ENCODE data around the gene MINDY3. TPM values are rescaled to one million over a fixed set of nuclear protein-coding genes. Genes with fewer than 3 reads are reported as not detected.
"Not testable (repeated sequence)": the region's sequence is repeated elsewhere in the genome, so short reads cannot be mapped to it uniquely, and the experiment has no call there.

The MINDY3 gene
- total and polyA plus RNA-seq, 4 donors, result 44.7 to 89.9 (median 58.2) TPM

DNA sequence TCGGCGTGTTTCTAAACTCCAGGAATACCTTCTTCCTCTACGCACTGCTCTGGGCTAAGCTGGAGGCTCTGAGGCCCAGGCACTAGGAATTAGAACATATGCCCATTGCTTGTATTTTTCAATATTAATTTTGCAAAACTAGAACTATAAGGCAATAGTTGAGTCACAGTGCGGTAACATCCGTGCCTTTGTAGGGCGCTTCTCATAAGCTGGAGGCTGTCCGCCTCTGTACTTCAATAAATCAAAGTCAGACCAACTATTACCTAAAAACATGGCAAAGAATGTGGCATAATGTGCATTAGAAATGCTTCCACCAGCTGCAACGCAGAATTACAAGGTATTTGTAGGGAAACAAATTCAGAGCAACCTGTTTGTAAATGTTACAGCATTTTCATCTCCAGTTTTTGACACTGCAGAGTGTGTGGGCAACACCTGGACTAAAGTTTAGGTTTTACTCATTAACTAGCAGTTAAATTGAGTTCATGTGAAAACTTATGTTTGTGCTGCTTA lies 440 bp upstream of the MINDY3 start:
- H3K4me1 ChIP-seq (ENCODE audit: control insufficient read depth, insufficient read depth, low read length), result peaks cover 4% of the 10 kb centered on the region
- peaks cover 11% of the 10 kb centered on the region for H3K27me3 ChIP-seq (ENCODE audit: control insufficient read depth, insufficient read depth, low read length)
- WGBS (ENCODE audit: insufficient coverage), result no CpG with 5 or more reads among the region's 8 CpGs
- H3K9me3 ChIP-seq (ENCODE audit: control insufficient read depth, insufficient read depth, low read length), result no peaks in the 10 kb centered on the region
- no peak for DNase-seq (ENCODE audit: low read depth in 4 of 6, low spot score in 6 of 6)
- peak overlapping the region; percentile 94 for H3K4me3 ChIP-seq (ENCODE audit: low read depth, low read length)
- H3K36me3 ChIP-seq (ENCODE audit: control insufficient read depth, insufficient read depth, low read length), result peaks cover 3% of the 10 kb centered on the region
- H3K27ac ChIP-seq (ENCODE audit: low read depth, low read length), result peak overlapping the region; percentile 83

GRCh38 chr10:15859509-15859905 lies 800 bp downstream of the MINDY3 start:
- H3K27ac ChIP-seq (ENCODE audit: low read depth, low read length), result no peak overlapping the region
- H3K9me3 ChIP-seq (ENCODE audit: control insufficient read depth, insufficient read depth, low read length), result no peaks in the 10 kb centered on the region
- H3K4me3 ChIP-seq (ENCODE audit: low read depth, low read length), result peak overlapping the region; percentile 94
- peaks cover 3% of the 10 kb centered on the region for H3K36me3 ChIP-seq (ENCODE audit: control insufficient read depth, insufficient read depth, low read length)
- DNase-seq (ENCODE audit: low read depth in 4 of 6, low spot score in 6 of 6), result no peak
- WGBS (ENCODE audit: insufficient coverage), result 0% methylated on average over 1 of the region's 10 CpGs
- H3K27me3 ChIP-seq (ENCODE audit: control insufficient read depth, insufficient read depth, low read length), result peaks cover 4% of the 10 kb centered on the region
- H3K4me1 ChIP-seq (ENCODE audit: control insufficient read depth, insufficient read depth, low read length), result peaks cover 4% of the 10 kb centered on the region

DNA sequence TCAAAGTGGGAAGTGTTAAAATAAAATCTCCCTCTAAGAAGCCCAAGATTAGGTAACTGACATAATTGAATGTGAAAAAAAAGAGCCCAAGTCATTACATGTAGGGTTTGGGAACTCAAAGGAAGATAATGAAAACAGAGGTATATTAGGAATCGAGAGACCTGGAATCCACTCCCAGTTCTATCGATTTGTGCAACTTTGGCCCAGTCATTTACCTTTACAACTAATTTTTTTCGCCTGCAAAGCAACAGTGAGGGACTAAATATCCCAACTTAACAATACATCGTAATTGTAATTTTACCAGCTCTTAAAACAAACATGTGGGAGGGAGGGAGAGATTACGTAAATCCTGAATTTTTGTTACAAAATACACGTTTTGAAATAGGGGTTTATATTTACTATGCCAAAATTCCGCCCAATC lies 1.4 kb downstream of the MINDY3 start:
- Histone ChIP-seq H3K4me3 (ENCODE audit: low read depth, low read length) (peak overlapping the region; percentile 94), H3K9me3 (ENCODE audit: control insufficient read depth, insufficient read depth, low read length) (no peaks in the 10 kb centered on the region), H3K4me1 (ENCODE audit: control insufficient read depth, insufficient read depth, low read length) (peaks cover 4% of the 10 kb centered on the region), H3K27ac (ENCODE audit: low read depth, low read length) (no peak overlapping the region), H3K27me3 (ENCODE audit: control insufficient read depth, insufficient read depth, low read length) (peaks cover 3% of the 10 kb centered on the region), H3K36me3 (ENCODE audit: control insufficient read depth, insufficient read depth, low read length) (peaks cover 3% of the 10 kb centered on the region)
- DNase-seq (ENCODE audit: low read depth in 4 of 6, low spot score in 6 of 6), result no peak
- no CpG with 5 or more reads among the region's 7 CpGs for WGBS (ENCODE audit: insufficient coverage)

DNA sequence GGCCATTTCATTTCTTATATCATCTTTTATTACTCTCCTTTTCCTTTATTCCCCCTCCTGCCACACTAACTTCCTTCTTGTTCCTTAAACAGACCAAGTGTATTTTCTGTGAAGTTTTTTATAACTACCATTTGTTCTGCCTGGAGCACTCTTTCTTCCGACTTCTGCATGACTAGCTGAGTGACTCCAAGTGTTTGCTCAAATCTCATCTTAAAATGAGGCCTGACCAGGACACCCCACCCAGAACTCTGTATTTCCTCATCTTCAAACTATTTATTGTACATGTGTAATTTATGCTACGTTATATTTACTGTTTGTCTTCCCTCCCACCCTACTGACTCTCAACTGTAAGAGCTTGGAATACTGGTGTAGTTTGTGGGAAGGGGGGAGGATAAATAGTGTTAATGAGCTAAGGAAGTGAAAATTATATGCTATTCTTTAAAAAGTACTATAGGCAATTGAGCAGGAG lies 3.2 kb downstream of the MINDY3 start:
- WGBS (ENCODE audit: insufficient coverage), result no CpG with 5 or more reads among the region's 2 CpGs
- H3K4me3 ChIP-seq (ENCODE audit: low read depth, low read length), result no peak overlapping the region
- H3K9me3 ChIP-seq (ENCODE audit: control insufficient read depth, insufficient read depth, low read length), result no peaks in the 10 kb centered on the region
- DNase-seq (ENCODE audit: low read depth in 4 of 6, low spot score in 6 of 6), result no peak
- no peaks in the 10 kb centered on the region for H3K27me3 ChIP-seq (ENCODE audit: control insufficient read depth, insufficient read depth, low read length)
- H3K36me3 ChIP-seq (ENCODE audit: control insufficient read depth, insufficient read depth, low read length), result peaks cover 3% of the 10 kb centered on the region
- peaks cover 4% of the 10 kb centered on the region for H3K4me1 ChIP-seq (ENCODE audit: control insufficient read depth, insufficient read depth, low read length)
- H3K27ac ChIP-seq (ENCODE audit: low read depth, low read length), result no peak overlapping the region

DNA sequence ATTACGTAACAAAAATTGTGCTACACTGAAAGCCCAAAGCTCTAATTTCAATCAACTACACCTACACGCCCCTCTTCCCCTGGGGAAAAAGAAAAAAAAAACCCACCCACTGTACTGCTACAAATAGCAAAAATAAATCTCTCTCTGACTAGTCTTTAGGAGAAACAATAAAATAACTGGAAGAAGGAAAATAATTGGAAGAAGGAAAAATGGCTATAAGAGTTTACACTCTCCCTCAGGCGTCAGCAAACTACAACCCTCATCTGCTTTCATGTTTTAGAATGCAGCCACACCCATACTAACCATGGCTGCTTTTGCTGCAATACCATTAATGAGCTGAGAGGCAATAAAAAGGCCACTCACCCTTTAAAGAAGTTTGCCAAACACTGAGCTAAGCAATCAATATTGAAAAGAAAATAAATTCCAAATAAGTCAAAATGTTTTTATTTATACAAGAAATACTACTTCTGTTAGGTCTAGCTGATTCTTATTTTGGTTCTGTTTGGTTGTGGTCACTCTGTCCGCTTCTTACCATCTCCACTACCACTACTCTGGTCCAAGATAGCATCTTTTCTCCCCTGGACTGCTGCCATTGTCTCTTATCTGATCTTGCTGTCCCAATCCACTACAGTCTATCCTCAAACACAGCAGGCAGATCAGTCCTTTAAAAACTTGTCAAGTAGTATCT lies 3.8 kb downstream of the MINDY3 start:
- DNase-seq (ENCODE audit: low read depth in 4 of 6, low spot score in 6 of 6), result no peak
- peaks cover 4% of the 10 kb centered on the region for H3K4me1 ChIP-seq (ENCODE audit: control insufficient read depth, insufficient read depth, low read length)
- WGBS (ENCODE audit: insufficient coverage), result 40% methylated on average over 1 of the region's 4 CpGs

GRCh38 chr10:15853800-15854199 lies 6.5 kb downstream of the MINDY3 start:
- H3K4me3 ChIP-seq (ENCODE audit: low read depth, low read length), result no peak overlapping the region
- no peak overlapping the region for H3K27ac ChIP-seq (ENCODE audit: low read depth, low read length)
- H3K36me3 ChIP-seq (ENCODE audit: control insufficient read depth, insufficient read depth, low read length), result no peaks in the 10 kb centered on the region
- no peaks in the 10 kb centered on the region for H3K4me1 ChIP-seq (ENCODE audit: control insufficient read depth, insufficient read depth, low read length)
- no peak for DNase-seq (ENCODE audit: low read depth in 4 of 6, low spot score in 6 of 6)
- H3K27me3 ChIP-seq (ENCODE audit: control insufficient read depth, insufficient read depth, low read length), result no peaks in the 10 kb centered on the region
- no peaks in the 10 kb centered on the region for H3K9me3 ChIP-seq (ENCODE audit: control insufficient read depth, insufficient read depth, low read length)
- WGBS (ENCODE audit: insufficient coverage), result 78% methylated on average over 1 of the region's 4 CpGs

More for the DNA sequence above, 3.8 kb downstream of the MINDY3 start:
- H3K4me3 ChIP-seq (ENCODE audit: low read depth, low read length), result no peak overlapping the region
- peaks cover 3% of the 10 kb centered on the region for H3K36me3 ChIP-seq (ENCODE audit: control insufficient read depth, insufficient read depth, low read length)
- no peaks in the 10 kb centered on the region for H3K9me3 ChIP-seq (ENCODE audit: control insufficient read depth, insufficient read depth, low read length)
- H3K27ac ChIP-seq (ENCODE audit: low read depth, low read length), result no peak overlapping the region
- no peaks in the 10 kb centered on the region for H3K27me3 ChIP-seq (ENCODE audit: control insufficient read depth, insufficient read depth, low read length)

DNA sequence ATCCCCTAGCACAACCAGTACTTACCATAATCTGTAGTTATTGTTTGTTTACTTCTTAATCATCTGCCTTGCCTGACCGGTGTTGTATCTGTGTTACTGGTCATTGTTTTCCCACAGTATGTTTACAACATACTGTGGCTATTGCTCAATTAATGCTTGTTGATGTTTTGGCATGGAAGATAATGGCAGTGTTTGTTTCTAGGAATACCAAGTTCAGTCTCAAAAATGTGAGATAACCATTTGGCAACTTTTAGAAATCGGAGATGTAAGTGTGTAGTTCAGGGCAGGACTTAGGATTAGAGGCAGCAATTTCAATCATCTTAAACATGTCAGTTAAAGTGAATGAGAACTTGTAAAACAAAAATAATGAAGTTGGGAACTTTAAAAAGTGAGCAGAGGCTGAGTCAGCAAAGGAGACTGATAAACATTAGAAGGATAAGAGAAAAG lies 8.2 kb downstream of the MINDY3 start:
- Histone ChIP-seq H3K27me3 (ENCODE audit: control insufficient read depth, insufficient read depth, low read length) (no peaks in the 10 kb centered on the region), H3K36me3 (ENCODE audit: control insufficient read depth, insufficient read depth, low read length) (no peaks in the 10 kb centered on the region), H3K4me1 (ENCODE audit: control insufficient read depth, insufficient read depth, low read length) (no peaks in the 10 kb centered on the region), H3K9me3 (ENCODE audit: control insufficient read depth, insufficient read depth, low read length) (no peaks in the 10 kb centered on the region), H3K27ac (ENCODE audit: low read depth, low read length) (no peak overlapping the region), H3K4me3 (ENCODE audit: low read depth, low read length) (no peak overlapping the region)
- WGBS (ENCODE audit: insufficient coverage), result no CpG with 5 or more reads among the region's 2 CpGs
- DNase-seq (ENCODE audit: low read depth in 4 of 6, low spot score in 6 of 6), result no peak

DNA sequence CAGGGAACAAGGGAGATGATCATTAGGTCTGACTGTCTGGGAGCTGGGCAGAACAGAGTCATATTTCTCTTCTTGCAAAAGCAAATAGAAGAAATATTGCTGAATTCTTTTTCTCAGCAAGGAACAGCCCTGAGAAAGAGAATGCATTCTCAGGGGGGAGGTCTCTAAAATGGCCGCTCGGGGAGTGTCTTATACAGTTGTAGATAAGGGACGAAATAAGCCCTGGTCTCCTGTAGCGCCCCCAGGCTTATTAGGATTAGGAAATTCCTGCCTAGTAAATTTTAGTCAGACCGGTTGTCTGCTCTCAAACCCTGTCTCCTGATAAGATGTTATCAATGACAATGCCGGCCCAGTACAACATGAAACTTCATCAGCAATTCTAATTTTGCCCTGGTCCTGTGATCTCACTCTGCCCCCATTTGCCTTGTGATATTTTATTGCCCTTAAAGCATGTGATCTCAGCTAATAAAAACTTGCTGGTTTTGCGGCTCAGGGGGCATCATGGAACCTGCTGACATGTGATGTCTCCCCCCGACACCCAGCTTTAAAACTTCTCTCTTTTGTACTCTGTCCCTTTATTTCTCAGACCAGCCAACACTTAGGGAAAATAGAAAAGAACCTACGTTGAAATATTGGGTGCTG lies 9.8 kb downstream of the MINDY3 start:
- 97% methylated on average over 6 of the region's 9 CpGs for WGBS (ENCODE audit: insufficient coverage)
- H3K9me3 ChIP-seq (ENCODE audit: control insufficient read depth, insufficient read depth, low read length); H3K4me3 ChIP-seq (ENCODE audit: low read depth, low read length); H3K36me3 ChIP-seq (ENCODE audit: control insufficient read depth, insufficient read depth, low read length); H3K27ac ChIP-seq (ENCODE audit: low read depth, low read length); H3K27me3 ChIP-seq (ENCODE audit: control insufficient read depth, insufficient read depth, low read length); H3K4me1 ChIP-seq (ENCODE audit: control insufficient read depth, insufficient read depth, low read length); DNase-seq (ENCODE audit: low read depth in 4 of 6, low spot score in 6 of 6): not testable (repeated sequence)

- no peak overlapping the region for H3K27ac ChIP-seq (ENCODE audit: low read depth, low read length)
- no peak overlapping the region for H3K4me3 ChIP-seq (ENCODE audit: low read depth, low read length)
- no peaks in the 10 kb centered on the region for H3K36me3 ChIP-seq (ENCODE audit: control insufficient read depth, insufficient read depth, low read length)
- no peaks in the 10 kb centered on the region for H3K27me3 ChIP-seq (ENCODE audit: control insufficient read depth, insufficient read depth, low read length)
- no CpG with 5 or more reads among the region's 4 CpGs for WGBS (ENCODE audit: insufficient coverage)
- no peaks in the 10 kb centered on the region for H3K4me1 ChIP-seq (ENCODE audit: control insufficient read depth, insufficient read depth, low read length)
- DNase-seq (ENCODE audit: low read depth in 4 of 6, low spot score in 6 of 6), result no peak
- no peaks in the 10 kb centered on the region for H3K9me3 ChIP-seq (ENCODE audit: control insufficient read depth, insufficient read depth, low read length)
These were observed 11.0 kb downstream of the MINDY3 start for GRCh38 chr10:15849316-15849715.

DNA sequence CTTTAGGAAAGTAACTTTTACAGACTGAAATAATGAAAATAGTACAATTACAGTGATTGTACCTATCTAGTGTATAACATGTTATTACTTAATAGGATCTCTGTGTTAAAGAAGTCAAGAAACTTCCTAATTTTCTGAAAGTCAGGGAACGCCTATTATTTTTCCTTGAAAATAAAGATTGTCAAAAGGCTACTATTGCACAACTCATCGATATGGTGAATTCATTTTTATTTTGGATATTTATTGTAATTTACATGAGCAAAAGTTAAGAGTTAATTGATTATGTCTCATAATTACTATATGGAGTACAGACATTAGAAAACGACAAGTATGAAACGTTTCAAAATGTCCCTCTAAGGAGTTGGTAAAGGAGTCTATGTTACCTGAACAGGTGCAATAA lies 12.8 kb downstream of the MINDY3 start:
- Histone ChIP-seq H3K27me3 (ENCODE audit: control insufficient read depth, insufficient read depth, low read length) (no peaks in the 10 kb centered on the region), H3K36me3 (ENCODE audit: control insufficient read depth, insufficient read depth, low read length) (no peaks in the 10 kb centered on the region), H3K27ac (ENCODE audit: low read depth, low read length) (no peak overlapping the region), H3K4me3 (ENCODE audit: low read depth, low read length) (no peak overlapping the region), H3K9me3 (ENCODE audit: control insufficient read depth, insufficient read depth, low read length) (no peaks in the 10 kb centered on the region), H3K4me1 (ENCODE audit: control insufficient read depth, insufficient read depth, low read length) (no peaks in the 10 kb centered on the region)
- no peak for DNase-seq (ENCODE audit: low read depth in 4 of 6, low spot score in 6 of 6)
- WGBS (ENCODE audit: insufficient coverage), result no CpG with 5 or more reads among the region's 4 CpGs
